PFSK-1 (cell line): ENCODE data around the gene ALKBH4.

Experiments used
- POLR2AphosphoS5 ChIP-seq: IDR thresholded peaks from 2 replicates; pipeline ENCODE4 v1.6.1; 2012; ENCODE audit warnings: low read depth, mild to moderate bottlenecking, control low read depth, low read length, moderate library complexity
- REST ChIP-seq, 2 experiments: IDR thresholded peaks; 2 replicates each; pipeline versions ENCODE4 v1.6.1 to v1.8.0; 2011 to 2012; ENCODE audit warnings: low read depth in 2 of 2, low read length in 2 of 2, control low read depth in 1 of 2, inconsistent platforms in 1 of 2, mild to moderate bottlenecking in 1 of 2, moderate library complexity in 1 of 2; ENCODE audit not compliant: insufficient read depth in 1 of 2
- SIN3A ChIP-seq: IDR thresholded peaks from 2 replicates; pipeline ENCODE4 v1.6.1; 2012; ENCODE audit warnings: mild to moderate bottlenecking, low read length, moderate library complexity, borderline replicate concordance; ENCODE audit not compliant: insufficient read depth
- TAF1 ChIP-seq: IDR thresholded peaks from 2 replicates; pipeline ENCODE4 v1.6.1; 2012; ENCODE audit warnings: low read length, control low read depth, borderline replicate concordance; ENCODE audit not compliant: insufficient read depth

GRCh38 chr7:102417105-102417504 lies 47.6 kb downstream of the ALKBH4 start:
- TF ChIP-seq TAF1 (no peak), REST (IDR thresholded peaks at IDR 0.05; ENCODE audit: insufficient read depth in 1 of 2, low read depth in 2 of 2, low read length in 2 of 2) (no peak), POLR2AphosphoS5 (no peak), SIN3A (no peak)
